Measurements from ENCODE around the gene TACC3. TPM values are rescaled to one million over a fixed set of nuclear protein-coding genes. Genes with fewer than 3 reads are reported as not detected.
A peak's percentile ranks its signal among the peaks of the same experiment; 100 is the strongest.

TACC3 gene
- total RNA-seq, 2 experiments from 2014 or later, result 189 to 190 TPM

- Mint-ChIP-seq H3K27me3 (peaks cover 32% of the 10 kb centered on the region), H3K27ac (no peak overlapping the region), H3K9me3 (no peaks in the 10 kb centered on the region), H3K36me3 (no peaks in the 10 kb centered on the region), H3K4me3 (no peak overlapping the region), H3K4me1 (no peaks in the 10 kb centered on the region)
- no peak for DNase-seq
Measured at GRCh38 chr4:1765409-1766072, 44.2 kb downstream of the TACC3 start.

GRCh38 chr4:1766106-1767060, 45.1 kb downstream of the TACC3 start:
- Mint-ChIP-seq H3K4me1 (no peaks in the 10 kb centered on the region), H3K9me3 (no peaks in the 10 kb centered on the region), H3K4me3 (no peak overlapping the region), H3K27me3 (peaks cover 32% of the 10 kb centered on the region), H3K27ac (no peak overlapping the region), H3K36me3 (no peaks in the 10 kb centered on the region)
- DNase-seq, result no peak

- peaks cover 2% of the 10 kb centered on the region for H3K4me1 Mint-ChIP-seq
- H3K9me3 Mint-ChIP-seq, result no peaks in the 10 kb centered on the region
- no peak for DNase-seq
- H3K27me3 Mint-ChIP-seq, result peaks cover 30% of the 10 kb centered on the region
- no peak overlapping the region for H3K4me3 Mint-ChIP-seq
- H3K36me3 Mint-ChIP-seq, result no peaks in the 10 kb centered on the region
- H3K27ac Mint-ChIP-seq, result no peak overlapping the region
Measured at GRCh38 chr4:1767061-1767769, 45.9 kb downstream of the TACC3 start.

- Mint-ChIP-seq H3K4me1 (peaks cover 2% of the 10 kb centered on the region), H3K9me3 (no peaks in the 10 kb centered on the region), H3K36me3 (no peaks in the 10 kb centered on the region), H3K27ac (no peak overlapping the region), H3K4me3 (peak overlapping the region; percentile 25), H3K27me3 (peaks cover 27% of the 10 kb centered on the region)
- no peak for DNase-seq
Measured at GRCh38 chr4:1767770-1768366, 46.5 kb downstream of the TACC3 start.

- no peaks in the 10 kb centered on the region for H3K36me3 Mint-ChIP-seq
- peak overlapping the region; percentile 26 for H3K4me3 Mint-ChIP-seq
- peaks cover 27% of the 10 kb centered on the region for H3K27me3 Mint-ChIP-seq
Measured at GRCh38 chr4:1768367-1769034, 47.2 kb downstream of the TACC3 start.

GRCh38 chr4:1769692-1770091, 48.4 kb downstream of the TACC3 start:
- no peak for DNase-seq
- peaks cover 20% of the 10 kb centered on the region for H3K27me3 Mint-ChIP-seq
- no peaks in the 10 kb centered on the region for H3K9me3 Mint-ChIP-seq
- H3K4me3 Mint-ChIP-seq, result no peak overlapping the region
- no peak overlapping the region for H3K27ac Mint-ChIP-seq
- no peaks in the 10 kb centered on the region for H3K36me3 Mint-ChIP-seq
- H3K4me1 Mint-ChIP-seq, result peaks cover 2% of the 10 kb centered on the region

More at GRCh38 chr4:1768367-1769034, 47.2 kb downstream of the TACC3 start:
- DNase-seq, result no peak
- Mint-ChIP-seq H3K4me1 (peaks cover 2% of the 10 kb centered on the region), H3K27ac (no peak overlapping the region), H3K9me3 (no peaks in the 10 kb centered on the region)

GRCh38 chr4:1770245-1770644, 48.9 kb downstream of the TACC3 start:
- peaks cover 2% of the 10 kb centered on the region for H3K4me1 Mint-ChIP-seq
- DNase-seq, result no peak
- H3K4me3 Mint-ChIP-seq, result no peak overlapping the region
- H3K27me3 Mint-ChIP-seq, result peaks cover 15% of the 10 kb centered on the region
- H3K27ac Mint-ChIP-seq, result no peak overlapping the region
- no peaks in the 10 kb centered on the region for H3K36me3 Mint-ChIP-seq
- no peaks in the 10 kb centered on the region for H3K9me3 Mint-ChIP-seq

- H3K4me1 Mint-ChIP-seq, result peaks cover 2% of the 10 kb centered on the region
- DNase-seq, result no peak
- H3K4me3 Mint-ChIP-seq, result no peak overlapping the region
- H3K36me3 Mint-ChIP-seq, result no peaks in the 10 kb centered on the region
- peaks cover 10% of the 10 kb centered on the region for H3K27me3 Mint-ChIP-seq
- no peak overlapping the region for H3K27ac Mint-ChIP-seq
- H3K9me3 Mint-ChIP-seq, result no peaks in the 10 kb centered on the region
Measured at GRCh38 chr4:1770791-1771231, 49.5 kb downstream of the TACC3 start.

- peaks cover 2% of the 10 kb centered on the region for H3K4me1 Mint-ChIP-seq
- no peaks in the 10 kb centered on the region for H3K9me3 Mint-ChIP-seq
- no peak overlapping the region for H3K4me3 Mint-ChIP-seq
- DNase-seq, result peak; percentile 38
- no peak overlapping the region for H3K27ac Mint-ChIP-seq
- peaks cover 10% of the 10 kb centered on the region for H3K27me3 Mint-ChIP-seq
- H3K36me3 Mint-ChIP-seq, result no peaks in the 10 kb centered on the region
Measured at GRCh38 chr4:1771555-1772305, 50.4 kb downstream of the TACC3 start.

- Mint-ChIP-seq H3K9me3 (no peaks in the 10 kb centered on the region), H3K27me3 (peaks cover 7% of the 10 kb centered on the region), H3K4me1 (peaks cover 2% of the 10 kb centered on the region), H3K4me3 (no peak overlapping the region), H3K27ac (no peak overlapping the region), H3K36me3 (no peaks in the 10 kb centered on the region)
- no peak for DNase-seq
Measured at GRCh38 chr4:1772853-1773538, 51.7 kb downstream of the TACC3 start.

GRCh38 chr4:1773754-1774153, 52.4 kb downstream of the TACC3 start:
- Mint-ChIP-seq H3K27ac (no peak overlapping the region), H3K9me3 (no peaks in the 10 kb centered on the region), H3K4me3 (no peak overlapping the region), H3K4me1 (peaks cover 2% of the 10 kb centered on the region), H3K27me3 (no peaks in the 10 kb centered on the region), H3K36me3 (no peaks in the 10 kb centered on the region)
- DNase-seq, result no peak

- Mint-ChIP-seq H3K27ac (no peak overlapping the region), H3K27me3 (no peaks in the 10 kb centered on the region), H3K4me1 (peaks cover 2% of the 10 kb centered on the region), H3K4me3 (no peak overlapping the region), H3K36me3 (no peaks in the 10 kb centered on the region), H3K9me3 (no peaks in the 10 kb centered on the region)
- no peak for DNase-seq
Measured at GRCh38 chr4:1775731-1776500, 54.6 kb downstream of the TACC3 start.

Data from activated naive CD8-positive, alpha-beta T cell treated with anti-CD3 and anti-CD28 coated beads for 36 hours (primary cell).